Activated gamma-delta T cell treated with Interleukin-2 at 50 U/mL for 16 hours (primary cell): Measurements from ENCODE around the gene CFAP97D2.
"Not testable (repeated sequence)": the region's sequence is repeated elsewhere in the genome, so short reads cannot be mapped to it uniquely, and the experiment has no call there.

Experiments used
- DNase-seq: peaks from one replicate; pipeline ENCODE4 v3.0.0-alpha.2; 2020

The CFAP97D2 gene

GRCh38 chr13:114143806-114144605, 35.1 kb upstream of the CFAP97D2 start:
- DNase-seq = peak; percentile 54

GRCh38 chr13:114144606-114145244, 34.3 kb upstream of the CFAP97D2 start:
- no peak for DNase-seq

GRCh38 chr13:114145256-114145655, 33.8 kb upstream of the CFAP97D2 start:
- DNase-seq = no peak

- DNase-seq = no peak
Observed at GRCh38 chr13:114145722-114146121, 33.3 kb upstream of the CFAP97D2 start.

- no peak for DNase-seq
Observed at GRCh38 chr13:114146173-114146572, 32.9 kb upstream of the CFAP97D2 start.

- no peak for DNase-seq
Observed at GRCh38 chr13:114146629-114147028, 32.4 kb upstream of the CFAP97D2 start.

- no peak for DNase-seq
Observed at GRCh38 chr13:114147803-114148520, 31.1 kb upstream of the CFAP97D2 start.

- DNase-seq = peak; percentile 84
Observed at GRCh38 chr13:114148521-114148855, 30.6 kb upstream of the CFAP97D2 start.

GRCh38 chr13:114148886-114149285, 30.2 kb upstream of the CFAP97D2 start:
- not testable (repeated sequence) for DNase-seq

GRCh38 chr13:114149774-114150740, 29.0 kb upstream of the CFAP97D2 start:
- no peak for DNase-seq

GRCh38 chr13:114151031-114151430, 28.0 kb upstream of the CFAP97D2 start:
- DNase-seq = no peak

GRCh38 chr13:114151565-114152284, 27.3 kb upstream of the CFAP97D2 start:
- DNase-seq = no peak

- DNase-seq = no peak
Observed at GRCh38 chr13:114152285-114152645, 26.8 kb upstream of the CFAP97D2 start.

- no peak for DNase-seq
Observed at GRCh38 chr13:114152831-114153371, 26.2 kb upstream of the CFAP97D2 start.

- DNase-seq = no peak
Observed at GRCh38 chr13:114153485-114154080, 25.5 kb upstream of the CFAP97D2 start.

GRCh38 chr13:114154476-114154875, 24.6 kb upstream of the CFAP97D2 start:
- DNase-seq = no peak

- no peak for DNase-seq
Observed at GRCh38 chr13:114155320-114155719, 23.7 kb upstream of the CFAP97D2 start.

- DNase-seq = no peak
Observed at GRCh38 chr13:114155926-114156883, 22.9 kb upstream of the CFAP97D2 start.

GRCh38 chr13:114157869-114158495, 21.1 kb upstream of the CFAP97D2 start:
- no peak for DNase-seq
